Gastrocnemius medialis (tissue), 4 donors: ENCODE data around the gene DUSP22. TPM values are rescaled to one million over a fixed set of nuclear protein-coding genes. Genes with fewer than 3 reads are reported as not detected.

Experiments
- ATAC-seq, 2 donors: fragments of 150-250 bp; one replicate each; pipeline ENCODE4 v1.9.1; 2016
- DNase-seq, 2 donors: peaks; one replicate each; pipeline ENCODE4 v3.0.0-alpha.2; 2019
- H3K27ac ChIP-seq, 4 donors: fragments of 200-600 bp; sonication (generic); 1 replicate in 1 of 4; 2 replicates in 3 of 4; pipeline ENCODE4 v1.5.1; 2016 to 2018; ENCODE audit warnings: mild to moderate bottlenecking in 2 of 4, moderate library complexity in 1 of 4
- H3K27me3 ChIP-seq, 3 donors: fragments of 200-600 bp; sonication (generic) in 2 of 3; 1 replicate in 1 of 3; 2 replicates in 2 of 3; pipeline versions ENCODE4 v1.5.1 to v1.6.0; 2016 to 2019; ENCODE audit warnings: mild to moderate bottlenecking in 1 of 3, moderate library complexity in 1 of 3
- H3K36me3 ChIP-seq, 2 donors: fragments of 200-600 bp; sonication (generic) in 1 of 2; one replicate each; pipeline ENCODE4 v1.5.1; 2017 to 2018
- H3K4me1 ChIP-seq, 2 donors: fragments of 200-600 bp; sonication (generic) in 1 of 2; one replicate each; pipeline ENCODE4 v1.5.1; 2016 to 2017; ENCODE audit warnings: mild to moderate bottlenecking in 2 of 2
- H3K4me3 ChIP-seq, 4 donors: fragments of 200-600 bp; sonication (generic) in 3 of 4; 1 replicate in 1 of 4; 2 replicates in 3 of 4; pipeline ENCODE4 v1.5.1; 2016 to 2019; ENCODE audit warnings: mild to moderate bottlenecking in 2 of 4
- H3K9me3 ChIP-seq, 3 donors: fragments of 200-600 bp; sonication (generic) in 2 of 3; 1 replicate in 1 of 3; 2 replicates in 2 of 3; pipeline ENCODE4 v1.5.1; 2016 to 2019
- CTCF ChIP-seq, 5 experiments: fragments of 450-650 bp in 3 of 5; fragments of 200-600 bp in 2 of 5; sonication (generic) in 2 of 5; IDR thresholded peaks in 4 of 5; conservative IDR thresholded peaks in 1 of 5; 1 replicate in 4 of 5; 2 replicates in 1 of 5; pipeline ENCODE4 v1.5.1; 2016 to 2019; ENCODE audit warnings: antibody characterized with exemption in 5 of 5, mild to moderate bottlenecking in 3 of 5, moderate library complexity in 3 of 5
- POLR2A ChIP-seq, 2 donors: fragments of 450-650 bp; IDR thresholded peaks; one replicate each; pipeline ENCODE4 v1.6.1; 2017; ENCODE audit warnings: antibody characterized with exemption in 2 of 2, mild to moderate bottlenecking in 2 of 2, moderate library complexity in 2 of 2
- in situ Hi-C, 4 donors: fragments of 200-750 bp; cut with MboI; loops; one replicate each; pipeline versions ENCODE4 v1.15.0 to v1.8.0; 2017; ENCODE audit warnings: low sequenced_read_pairs in 4 of 4
- intact Hi-C: fragments of 100-400 bp; cut with DNase I; formaldehyde crosslinking; loops from one replicate; pipeline ENCODE4 v1.15.1; 2023; ENCODE audit warnings: low total_unique reads
- total RNA-seq, 4 donors: library from RNA; depleted of rRNA; stranded (reverse); fragments of >200 nt; gene quantifications; one replicate each; pipeline versions ENCODE4 v1.1.0 to v1.2.3, GENCODE V29; 2016

DUSP22 gene
- total RNA-seq, 4 donors from 2014 or later: 53.4 to 70.7 (median 61.3) TPM

GRCh38 chr6:351011-351866, 59.0 kb downstream of the DUSP22 start:
- Histone ChIP-seq H3K27me3 (no peaks in the 10 kb centered on the region), H3K36me3 (peaks cover 0 to 30% of the 10 kb centered on the region in 2 donors), H3K4me3 (no peak overlapping the region), H3K27ac (no peak overlapping the region), H3K9me3 (no peaks in the 10 kb centered on the region), H3K4me1 (no peaks in the 10 kb centered on the region)
- TF ChIP-seq CTCF (IDR thresholded peaks at IDR 0.05 in 4 of 5, conservative IDR thresholded peaks at IDR 0.05 in 1 of 5) (no peak), POLR2A (IDR thresholded peaks at IDR 0.05) (no peak)
- intact Hi-C loops (no loop called here), in situ Hi-C loops (no loop called here)
- DNase-seq (no peak), ATAC-seq (no peak)

GRCh38 chr6:351867-352289, 59.6 kb downstream of the DUSP22 start:
- DNase-seq: no peak
- Histone ChIP-seq H3K4me1 (no peaks in the 10 kb centered on the region), H3K4me3 (no peak overlapping the region), H3K27me3 (no peaks in the 10 kb centered on the region), H3K9me3 (no peaks in the 10 kb centered on the region), H3K27ac (no peak overlapping the region), H3K36me3 (peaks cover 0 to 30% of the 10 kb centered on the region in 2 donors)
- no peak for ATAC-seq
- no peak for TF ChIP-seq POLR2A (IDR thresholded peaks at IDR 0.05)
- no peak for TF ChIP-seq CTCF (IDR thresholded peaks at IDR 0.05 in 4 of 5, conservative IDR thresholded peaks at IDR 0.05 in 1 of 5)
- intact Hi-C loops: no loop called here
- in situ Hi-C loops: no loop called here

- H3K4me1 ChIP-seq: no peaks in the 10 kb centered on the region
- no peak overlapping the region for H3K4me3 ChIP-seq
- DNase-seq (no peak), ATAC-seq (no peak)
- H3K9me3 ChIP-seq: no peaks in the 10 kb centered on the region
- no peak for TF ChIP-seq CTCF (IDR thresholded peaks at IDR 0.05 in 4 of 5, conservative IDR thresholded peaks at IDR 0.05 in 1 of 5)
- TF ChIP-seq POLR2A (IDR thresholded peaks at IDR 0.05): no peak
- intact Hi-C loops (no loop called here), in situ Hi-C loops (no loop called here)
- no peak overlapping the region for H3K27ac ChIP-seq
- H3K27me3 ChIP-seq: no peaks in the 10 kb centered on the region
- peaks cover 0 to 30% of the 10 kb centered on the region in 2 donors for H3K36me3 ChIP-seq
Observed at GRCh38 chr6:352474-352873, 60.2 kb downstream of the DUSP22 start.

GRCh38 chr6:352896-353470, 60.7 kb downstream of the DUSP22 start:
- Histone ChIP-seq H3K27ac (no peak overlapping the region), H3K4me3 (no peak overlapping the region), H3K9me3 (no peaks in the 10 kb centered on the region), H3K4me1 (no peaks in the 10 kb centered on the region), H3K36me3 (peaks cover 0 to 28% of the 10 kb centered on the region in 2 donors), H3K27me3 (no peaks in the 10 kb centered on the region)
- intact Hi-C loops (no loop called here), in situ Hi-C loops (no loop called here)
- ATAC-seq (no peak), DNase-seq (no peak)
- TF ChIP-seq CTCF (IDR thresholded peaks at IDR 0.05 in 4 of 5, conservative IDR thresholded peaks at IDR 0.05 in 1 of 5) (no peak), POLR2A (IDR thresholded peaks at IDR 0.05) (no peak)
